Medulla oblongata (tissue), 1 donor: ENCODE data around the gene HAVCR2.

Source experiments
- DNase-seq: peaks from one replicate; pipeline ENCODE4 v3.0.0-alpha.2; 2015; ENCODE audit errors: extremely low spot score

The HAVCR2 gene

GRCh38 chr5:157045601-157046000 is 63.2 kb downstream of the HAVCR2 start:
- DNase-seq: no peak

GRCh38 chr5:157038568-157039187 is 70.2 kb downstream of the HAVCR2 start:
- no peak for DNase-seq
